ENCODE results near the gene ZBTB7B.

GRCh38 chr1:155039308-155039669, 36.7 kb downstream of the ZBTB7B start:
- no peak for TF ChIP-seq CTCF (IDR thresholded peaks at IDR 0.05)
- no peak for TF ChIP-seq EZH2 (IDR thresholded peaks at IDR 0.05; ENCODE audit: borderline replicate concordance, insufficient read depth, low read depth, low read length, poor library complexity, severe bottlenecking)
